Measurements from ENCODE around the gene OR13C2.
"Not testable (repeated sequence)": the region's sequence is repeated elsewhere in the genome, so short reads cannot be mapped to it uniquely, and the experiment has no call there.

OR13C2 gene

DNA sequence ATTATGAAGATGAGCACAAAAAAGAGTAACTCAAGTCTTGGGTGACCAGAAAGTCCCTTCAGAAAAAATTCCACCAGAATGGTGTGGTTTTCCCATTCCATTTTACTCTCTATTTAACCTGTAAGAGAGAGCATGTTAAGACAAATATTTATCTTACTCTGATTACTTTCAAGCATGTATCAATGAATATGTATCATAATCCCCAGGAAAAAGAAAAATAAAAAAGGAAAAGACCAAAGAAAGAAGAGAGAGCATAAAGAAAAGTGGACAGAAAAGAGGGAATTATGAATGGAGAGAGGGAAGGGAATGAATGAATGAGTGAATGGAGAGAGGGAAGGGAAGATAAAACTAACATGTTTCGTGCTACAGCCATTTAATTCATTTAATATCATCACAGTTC is at the start of gene OR13C2:
Gene OR13C2 (minus strand): TSS at position 101 of the 400 bp plus-strand sequence. CDS start 0 bp downstream, at position 101.
- not testable (repeated sequence) for DNase-seq

GRCh38 chr9:104635456-104635855 is 30.0 kb upstream of the OR13C2 start:
- DNase-seq, result no peak

GRCh38 chr9:104633976-104634520 is 28.6 kb upstream of the OR13C2 start:
- peak; percentile 38 for DNase-seq

GRCh38 chr9:104625964-104626363 is 20.5 kb upstream of the OR13C2 start:
- DNase-seq, result not testable (repeated sequence)

DNA sequence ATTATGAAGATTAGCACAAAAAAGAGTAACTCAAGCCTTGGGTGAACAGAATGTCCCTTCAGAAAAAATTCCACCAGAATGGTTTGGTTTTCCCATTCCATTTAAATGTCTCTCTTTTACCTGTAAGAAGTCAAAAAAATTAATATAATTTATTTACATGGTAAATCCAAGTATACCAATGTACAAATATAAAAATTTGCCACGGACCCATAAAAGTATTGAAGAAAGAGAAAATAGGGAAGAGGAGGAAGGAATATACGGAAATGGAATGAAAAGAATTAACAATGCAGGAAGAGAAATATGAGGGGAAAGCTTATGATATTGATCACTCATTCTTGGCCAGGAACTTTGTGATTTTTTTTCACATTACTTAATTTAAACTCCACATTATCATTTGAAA is 12.7 kb upstream of the OR13C2 start, which contains the start of gene OR13C9:
Gene OR13C9 (minus strand): TSS at position 101 of the 400 bp plus-strand sequence. CDS start 0 bp downstream, at position 101.
- DNase-seq, result no peak

GRCh38 chr9:104617418-104617817 is 12.0 kb upstream of the OR13C2 start:
- DNase-seq, result no peak

DNA sequence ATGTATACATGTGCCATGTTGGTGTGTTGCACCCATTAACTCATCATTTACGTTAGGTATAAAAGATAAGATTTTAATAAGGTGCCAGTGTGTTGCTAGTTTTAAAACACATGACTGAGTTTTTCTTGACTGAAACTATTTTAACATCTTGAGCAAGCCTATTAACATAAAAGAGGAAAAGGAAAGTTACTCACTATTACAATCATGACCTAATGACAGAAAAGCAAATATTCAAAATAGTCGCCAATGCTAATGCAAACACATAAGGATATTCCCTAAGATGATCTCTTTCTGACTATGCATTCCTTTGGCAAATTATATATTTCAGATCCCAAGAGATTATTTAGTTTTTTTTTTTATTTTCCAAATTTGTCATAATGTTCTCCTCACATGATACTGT is 5.8 kb upstream of the OR13C2 start:
- DNase-seq, result no peak

- no peak for DNase-seq
These were observed 2.9 kb upstream of the OR13C2 start for GRCh38 chr9:104608336-104608735.

GRCh38 chr9:104606152-104606551 is 725 bp upstream of the OR13C2 start:
- DNase-seq, result no peak

DNA sequence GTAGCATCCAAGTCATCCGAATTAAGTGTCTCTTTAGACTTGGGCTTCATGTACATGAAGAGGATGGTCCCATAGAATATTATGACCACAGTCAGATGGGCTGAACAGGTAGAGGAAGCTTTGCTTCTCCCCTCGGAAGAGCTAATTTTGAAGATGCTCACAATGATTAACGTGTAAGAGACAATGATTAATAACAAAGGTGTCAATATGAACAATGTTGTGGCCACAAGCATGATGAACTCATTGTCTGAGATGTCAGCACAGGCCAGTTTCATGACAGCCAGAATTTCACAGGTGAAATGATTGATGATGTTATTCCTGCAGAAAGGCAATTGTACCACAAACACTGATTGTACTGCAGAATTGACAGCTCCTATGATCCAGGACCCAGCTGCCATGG is 626 bp downstream of the OR13C2 start:
- DNase-seq, result no peak

DNA sequence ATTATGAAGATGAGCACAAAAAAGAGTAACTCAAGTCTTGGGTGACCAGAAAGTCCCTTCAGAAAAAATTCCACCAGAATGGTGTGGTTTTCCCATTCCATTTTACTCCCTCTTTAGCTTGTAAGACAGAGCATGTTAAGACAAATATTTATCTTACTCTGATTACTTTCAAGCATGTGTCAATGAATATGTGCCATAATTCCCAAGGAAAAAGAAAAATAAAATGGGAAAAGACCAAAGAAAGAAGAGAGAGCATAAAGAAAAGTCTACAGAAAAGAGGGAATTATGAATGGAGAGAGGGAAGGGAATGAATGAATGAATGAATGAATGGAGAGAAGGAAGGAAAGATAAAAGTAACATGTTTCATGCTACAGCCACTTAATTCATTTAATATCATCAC is 6.1 kb downstream of the OR13C2 start, which contains the start of gene OR13C5:
Gene OR13C5 (minus strand): TSS at position 101 of the 400 bp plus-strand sequence. CDS start 0 bp downstream, at position 101.
- not testable (repeated sequence) for DNase-seq

DNA sequence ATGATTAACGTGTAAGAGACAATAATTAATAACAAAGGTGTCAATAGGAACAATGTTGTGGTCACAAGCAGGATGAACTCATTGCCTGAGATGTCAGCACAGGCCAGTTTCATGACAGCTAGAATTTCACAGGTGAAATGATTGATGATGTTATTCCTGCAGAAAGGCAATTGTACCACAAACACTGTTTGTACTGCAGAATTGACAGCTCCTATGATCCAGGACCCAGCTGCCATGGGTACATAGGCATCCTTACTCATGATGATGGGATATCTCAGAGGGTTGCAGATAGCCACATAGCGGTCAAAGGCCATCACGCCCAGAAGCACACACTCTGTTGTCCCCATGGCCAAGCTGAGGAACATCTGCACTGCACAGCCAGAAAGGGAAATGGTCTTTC is 6.7 kb downstream of the OR13C2 start:
- DNase-seq, result not testable (repeated sequence)

- DNase-seq, result no peak
These were observed 15.8 kb downstream of the OR13C2 start for GRCh38 chr9:104589626-104590025.

GRCh38 chr9:104586496-104587180 is 18.8 kb downstream of the OR13C2 start:
- no peak for DNase-seq

DNA sequence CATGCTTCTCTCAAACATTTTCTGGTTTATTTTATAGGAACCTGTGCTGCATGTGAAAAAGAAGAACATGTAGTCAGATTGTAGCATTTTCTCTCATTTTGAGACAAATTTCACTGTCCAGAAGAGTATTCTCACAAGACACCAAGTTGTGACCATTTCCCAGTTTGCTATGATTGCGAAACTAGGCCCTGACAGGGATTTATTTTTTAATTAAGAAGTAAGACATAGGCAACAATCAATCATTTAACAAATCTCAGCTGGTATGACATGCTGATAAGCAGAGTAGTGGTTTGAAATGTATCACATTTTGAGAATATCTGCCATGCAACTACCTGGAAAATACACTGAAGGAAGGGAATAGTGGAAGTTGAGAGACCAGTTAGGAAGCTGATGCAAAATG is 24.9 kb downstream of the OR13C2 start:
- no peak for DNase-seq

DNA sequence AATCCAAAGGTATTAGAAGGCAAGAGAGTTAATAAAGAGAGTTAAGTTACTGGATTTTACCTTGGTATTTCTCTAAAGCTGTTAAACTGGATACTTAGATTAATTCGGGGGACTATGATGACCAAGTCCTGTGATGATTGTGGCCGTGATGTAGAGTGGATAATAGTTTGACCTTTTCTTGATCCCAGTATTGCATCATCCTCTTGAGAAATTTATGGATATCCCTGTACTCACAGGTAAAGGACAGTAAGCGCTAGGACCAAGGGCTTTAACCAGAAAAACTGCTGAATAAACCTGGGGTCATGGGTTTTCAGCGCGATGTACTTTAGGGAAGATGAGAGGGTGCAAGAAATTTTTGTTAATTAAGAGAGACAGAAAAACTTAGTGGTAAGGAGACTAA is 28.2 kb downstream of the OR13C2 start:
- DNase-seq, result no peak

- no peak for DNase-seq
These were observed 30.0 kb downstream of the OR13C2 start for GRCh38 chr9:104575456-104575855.

DNA sequence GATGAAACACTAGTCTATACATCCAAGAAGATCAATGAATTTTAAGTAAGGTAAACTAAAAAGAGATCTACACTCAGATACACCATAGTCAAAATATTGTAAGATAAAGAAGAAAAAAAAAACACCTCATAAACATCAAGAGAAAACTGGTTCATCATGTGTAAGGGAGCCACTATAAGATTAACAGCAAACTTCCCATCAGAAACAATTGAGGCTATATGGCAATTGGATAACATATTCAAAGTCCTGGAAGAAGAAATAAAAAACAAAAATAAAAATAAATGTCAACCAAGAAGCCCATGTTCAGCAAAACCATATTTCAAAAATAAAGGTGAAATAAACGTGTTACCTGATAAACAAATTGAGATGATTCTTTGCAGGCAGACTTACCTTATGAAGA is 32.8 kb downstream of the OR13C2 start:
- no peak for DNase-seq

- DNase-seq, result no peak
These were observed 36.6 kb downstream of the OR13C2 start, which contains the start of gene OR13C8 for GRCh38 chr9:104568868-104569267. Gene OR13C8, plus strand, starts transcription at chr9:104569168. Its CDS starts 0 bp downstream, at chr9:104569168.

GRCh38 chr9:104564358-104564757 is 41.1 kb downstream of the OR13C2 start:
- DNase-seq, result no peak

DNA sequence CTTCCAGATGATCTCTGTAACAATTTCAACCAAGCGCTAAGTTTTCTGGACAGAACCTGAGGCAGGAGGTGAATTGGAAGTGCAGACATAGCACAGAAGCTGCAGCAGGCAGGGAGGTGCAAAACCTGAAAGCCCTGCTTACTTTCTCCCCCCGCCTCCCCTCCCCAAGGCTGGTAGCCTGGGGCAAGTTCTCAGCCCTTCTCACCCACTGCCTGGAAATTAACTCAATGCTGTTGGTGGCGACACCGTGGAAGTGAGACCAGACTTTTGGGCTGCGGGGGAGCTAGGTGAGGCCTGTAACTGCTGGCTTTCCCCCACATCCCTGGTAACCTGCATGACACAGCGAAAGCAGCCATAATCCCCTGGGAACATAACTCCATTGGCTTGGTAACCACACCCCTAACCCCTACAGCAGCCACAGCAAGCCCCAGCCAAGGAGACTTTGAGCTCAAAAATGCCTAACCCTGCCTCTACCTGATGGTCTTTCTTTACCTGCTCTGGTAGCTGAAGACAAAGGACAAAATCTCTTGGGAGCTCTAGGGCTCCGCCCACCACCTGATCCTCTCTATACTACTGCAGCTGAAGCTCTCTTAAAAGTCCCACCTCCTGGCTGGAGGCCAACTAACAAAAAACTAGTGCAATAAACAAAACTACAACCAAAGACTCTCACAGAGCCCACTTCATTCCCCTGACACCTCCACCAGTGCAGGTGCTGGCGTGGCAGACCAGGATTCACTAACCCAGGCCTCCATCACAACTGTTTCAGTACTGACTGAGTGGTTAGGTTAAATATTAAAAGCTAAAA is 48.4 kb downstream of the OR13C2 start:
- DNase-seq, result no peak

DNA sequence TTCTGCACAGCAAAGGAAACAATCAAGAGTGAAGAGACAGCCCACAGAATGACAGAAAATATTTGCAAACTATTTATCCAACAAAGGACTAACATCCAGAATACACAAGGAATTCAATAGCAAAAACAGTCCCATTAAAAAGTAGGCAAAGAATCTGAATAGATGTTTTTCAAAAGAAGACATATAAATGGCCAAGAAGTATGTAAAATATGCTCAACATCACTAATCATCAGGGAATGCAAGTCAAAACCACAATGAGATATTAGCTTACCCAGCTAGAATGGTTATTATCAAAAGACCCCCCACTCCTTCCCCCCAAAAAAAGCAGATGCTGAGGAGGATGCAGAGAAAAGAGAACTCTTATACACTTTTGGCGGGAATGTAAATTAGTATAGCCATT is 49.9 kb downstream of the OR13C2 start:
- DNase-seq, result no peak

Data from activated effector memory CD4-positive, alpha-beta T cell treated with anti-CD3 and anti-CD28 coated beads, Interleukin-2, amount 50 U/mL, for 16 hours (primary cell).